ENCODE results near the gene PPP1R8. TPM values are rescaled to one million over a fixed set of nuclear protein-coding genes. Genes with fewer than 3 reads are reported as not detected.
A peak's percentile ranks its signal among the peaks of the same experiment; 100 is the strongest.

The PPP1R8 gene
- total RNA-seq, 1 donor from 2014 or later: 61.7 TPM

DNA sequence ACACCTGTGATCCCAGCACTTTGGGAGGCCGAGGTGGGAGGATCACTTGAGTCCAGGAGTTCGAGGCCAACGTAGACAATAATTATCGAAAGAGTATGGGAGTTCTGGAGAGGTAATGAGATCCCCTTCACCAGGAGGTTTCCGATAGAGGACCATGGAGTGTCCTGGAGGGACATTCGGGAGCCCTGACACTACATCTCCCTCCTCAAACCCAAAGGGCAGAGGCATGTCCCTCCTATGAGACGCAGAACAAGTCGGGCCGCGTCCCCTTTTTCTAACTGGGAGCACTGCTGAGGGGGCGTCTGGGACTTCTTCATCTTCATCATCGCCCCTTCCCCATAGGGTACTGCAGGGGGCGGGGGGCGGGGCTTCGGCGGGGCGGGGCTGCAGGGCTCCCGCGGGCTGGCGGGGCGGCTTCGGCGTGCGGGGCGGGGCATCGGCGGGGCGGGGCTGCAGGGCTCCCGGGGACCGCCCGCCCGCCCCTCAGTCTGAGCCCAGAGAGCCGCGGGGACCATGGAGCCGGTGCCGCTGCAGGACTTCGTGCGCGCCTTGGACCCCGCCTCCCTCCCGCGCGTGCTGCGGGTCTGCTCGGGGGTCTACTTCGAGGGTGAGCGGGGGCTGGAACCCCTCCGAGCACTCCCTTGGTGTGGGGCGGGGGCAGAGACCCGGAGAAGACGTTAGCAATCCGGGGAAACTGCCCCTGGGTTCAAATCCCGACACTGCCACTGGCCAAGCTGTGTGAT, 41.6 kb downstream of the PPP1R8 start, which contains the start of gene THEMIS2:
THEMIS2 (plus strand) TSS at position 486 of the 743 bp plus-strand sequence; CDS start at position 514, 28 bp downstream.
- DNase-seq (ENCODE audit: low read depth): no peak

DNA sequence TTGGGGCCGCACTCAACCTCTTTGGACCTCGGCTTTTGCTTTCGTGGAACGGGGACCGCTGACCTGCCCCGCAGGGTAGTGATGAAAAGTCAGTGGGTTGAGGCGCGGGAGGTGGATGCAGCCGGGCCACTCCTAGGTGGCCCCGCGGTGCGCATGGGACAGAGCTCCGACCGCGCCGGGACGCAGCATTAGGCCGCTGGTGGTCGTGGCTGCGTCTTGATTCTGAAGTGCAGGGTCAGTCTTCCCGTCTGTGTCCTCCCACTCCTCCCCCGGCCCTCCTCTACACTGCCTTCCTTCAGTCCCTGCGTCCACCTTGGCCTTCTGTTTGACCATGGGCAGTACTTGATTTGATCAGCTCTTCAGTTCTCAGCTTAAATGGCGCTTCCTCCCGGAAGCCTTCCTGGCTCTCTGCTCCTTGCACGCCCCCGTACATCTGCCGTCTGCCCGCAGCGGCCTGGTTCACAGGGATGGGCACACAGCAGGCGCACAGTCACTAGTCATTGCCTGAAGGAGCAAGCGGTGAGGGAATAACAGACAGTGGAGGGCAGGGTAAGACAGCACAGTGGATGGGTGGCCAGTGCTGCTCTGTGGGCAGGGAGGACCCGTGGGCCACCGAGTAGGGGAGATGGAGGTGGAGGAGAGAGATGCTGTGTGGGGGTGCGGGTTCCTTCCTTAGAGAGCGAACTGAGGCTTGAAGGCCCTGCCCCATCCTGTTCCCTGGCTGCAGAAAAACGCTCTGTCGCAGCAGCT, 42.4 kb downstream of the PPP1R8 start:
- peak; percentile 34 for DNase-seq (ENCODE audit: low read depth)

DNA sequence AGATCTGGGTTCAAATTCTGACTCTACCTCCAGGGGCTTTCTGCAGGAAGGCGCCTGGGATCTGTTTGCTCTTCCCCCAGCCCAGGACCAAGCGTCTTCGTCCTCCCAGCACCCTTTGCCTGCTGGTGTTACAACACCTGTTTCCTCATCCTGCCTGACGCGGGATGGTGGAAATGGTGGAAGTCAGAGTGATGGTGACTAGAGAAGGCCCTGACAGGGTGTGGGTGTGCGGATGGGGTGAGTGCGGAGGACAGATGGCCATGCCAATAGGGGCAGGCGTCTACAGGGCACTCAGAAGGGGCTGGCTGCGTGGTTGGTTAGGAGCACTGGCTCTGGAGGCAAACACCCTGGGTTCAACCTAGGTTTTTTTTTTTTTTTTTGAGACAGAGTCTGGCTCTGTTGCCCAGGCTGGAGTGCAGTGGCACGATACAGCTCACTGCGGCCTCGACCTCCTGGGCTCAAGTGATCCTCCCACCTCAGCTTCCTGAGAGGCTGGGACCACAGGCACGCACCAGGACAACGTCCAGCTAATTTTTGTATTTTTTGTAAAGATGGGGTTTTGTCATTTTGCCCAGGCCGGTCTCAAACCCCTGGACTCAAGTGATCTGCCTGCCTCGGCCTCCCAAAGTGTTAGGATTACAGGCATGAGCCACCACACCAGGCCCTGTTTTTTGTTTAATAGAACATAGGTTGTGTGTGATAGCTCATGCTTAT, 43.2 kb downstream of the PPP1R8 start:
- DNase-seq (ENCODE audit: low read depth): no peak

DNA sequence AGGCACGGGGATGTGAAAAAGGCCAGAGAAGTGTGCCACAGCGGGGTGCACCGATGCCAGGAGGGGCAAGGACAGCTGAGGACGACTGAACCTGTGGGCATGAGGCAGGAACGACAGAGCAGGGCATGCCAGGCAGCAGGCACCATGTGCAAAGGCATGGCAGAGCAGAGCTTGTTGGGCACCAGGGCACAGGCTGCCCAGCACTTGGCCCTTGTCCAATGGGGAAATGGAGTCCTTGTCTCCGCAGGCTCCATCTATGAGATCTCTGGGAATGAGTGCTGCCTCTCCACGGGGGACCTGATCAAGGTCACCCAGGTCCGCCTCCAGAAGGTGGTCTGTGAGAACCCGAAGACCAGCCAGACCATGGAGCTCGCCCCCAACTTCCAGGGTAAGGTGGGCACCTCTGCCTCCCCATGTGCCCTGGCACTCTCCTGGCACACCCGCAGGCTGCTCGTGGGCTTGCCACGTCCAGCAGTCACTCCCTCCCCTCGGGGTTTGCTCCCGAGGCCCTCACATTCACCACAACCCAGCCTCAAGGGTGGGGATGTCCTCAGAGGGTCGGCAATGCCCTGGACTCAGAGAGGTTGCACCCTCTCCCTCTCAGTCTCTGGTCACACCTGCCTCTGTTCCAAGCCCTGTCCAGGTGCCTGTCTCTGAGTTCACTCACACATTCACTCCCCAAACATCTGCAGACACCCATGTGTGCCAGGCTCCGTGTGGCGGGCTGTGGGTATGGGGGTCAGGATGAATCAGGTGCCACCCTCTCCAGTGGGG, 45.9 kb downstream of the PPP1R8 start:
- no peak for DNase-seq (ENCODE audit: low read depth)

DNA sequence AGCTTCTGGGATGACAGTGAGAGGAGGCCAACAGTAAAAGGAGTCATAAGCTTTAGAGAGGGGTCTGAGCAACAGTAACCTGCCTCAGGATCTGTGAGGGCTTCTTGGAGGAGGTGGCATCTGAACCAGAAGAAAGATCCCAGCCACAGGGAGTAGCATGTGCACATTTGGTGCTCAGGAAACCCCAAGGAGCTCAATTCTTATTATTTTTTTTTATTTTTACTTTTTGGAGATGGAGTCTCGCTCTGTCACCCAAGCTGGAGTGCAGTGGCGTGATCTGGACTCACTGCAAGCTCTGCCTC, 46.5 kb downstream of the PPP1R8 start:
- DNase-seq (ENCODE audit: low read depth): no peak

DNA sequence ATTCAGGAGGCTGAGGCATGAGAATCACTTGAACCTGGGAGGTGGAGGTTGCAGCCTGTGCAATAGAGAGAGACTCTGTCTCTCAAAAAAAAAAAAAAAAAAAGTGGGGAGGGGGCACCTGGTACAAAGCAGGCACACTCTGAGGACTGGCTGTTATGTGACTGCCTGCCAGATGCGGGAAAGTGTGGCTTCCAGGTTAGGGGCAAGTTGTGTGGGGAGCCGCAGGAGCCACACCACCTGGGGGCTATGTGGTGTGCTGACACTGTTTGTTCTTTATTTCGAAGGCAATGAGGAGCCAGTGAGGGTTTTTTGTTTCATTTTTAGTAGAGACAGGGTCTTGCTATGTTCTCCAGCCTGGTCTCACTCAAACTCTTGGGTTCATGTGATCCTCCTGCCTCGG, 47.5 kb downstream of the PPP1R8 start:
- no peak for DNase-seq (ENCODE audit: low read depth)

DNA sequence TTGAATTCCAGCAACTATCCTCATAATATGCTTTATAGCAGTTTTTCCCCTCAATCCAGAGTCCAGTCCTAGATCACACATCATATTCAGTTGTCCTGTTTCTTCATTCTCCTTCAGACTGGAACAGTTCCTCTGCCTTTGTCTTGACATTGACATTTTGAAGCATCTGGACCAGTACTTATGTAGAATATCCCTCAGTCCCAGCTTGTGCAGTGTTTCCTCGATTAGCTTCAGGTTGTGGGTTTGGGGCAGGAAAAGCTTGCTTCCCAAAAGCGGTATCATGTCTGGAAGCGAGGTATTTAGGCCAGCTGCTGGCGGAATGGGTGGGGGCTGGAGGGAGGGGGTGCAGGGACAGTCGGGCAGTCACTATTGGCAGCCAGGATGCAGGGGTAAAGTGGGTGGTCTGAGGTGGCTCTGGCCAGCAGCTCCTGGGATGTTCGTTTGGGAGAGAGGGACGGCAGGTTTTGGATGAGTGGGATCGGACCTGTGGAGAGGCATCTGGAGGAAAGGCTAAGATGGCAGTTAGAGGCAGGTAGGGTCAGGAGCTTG, 48.3 kb downstream of the PPP1R8 start:
- no peak for DNase-seq (ENCODE audit: low read depth)

DNA sequence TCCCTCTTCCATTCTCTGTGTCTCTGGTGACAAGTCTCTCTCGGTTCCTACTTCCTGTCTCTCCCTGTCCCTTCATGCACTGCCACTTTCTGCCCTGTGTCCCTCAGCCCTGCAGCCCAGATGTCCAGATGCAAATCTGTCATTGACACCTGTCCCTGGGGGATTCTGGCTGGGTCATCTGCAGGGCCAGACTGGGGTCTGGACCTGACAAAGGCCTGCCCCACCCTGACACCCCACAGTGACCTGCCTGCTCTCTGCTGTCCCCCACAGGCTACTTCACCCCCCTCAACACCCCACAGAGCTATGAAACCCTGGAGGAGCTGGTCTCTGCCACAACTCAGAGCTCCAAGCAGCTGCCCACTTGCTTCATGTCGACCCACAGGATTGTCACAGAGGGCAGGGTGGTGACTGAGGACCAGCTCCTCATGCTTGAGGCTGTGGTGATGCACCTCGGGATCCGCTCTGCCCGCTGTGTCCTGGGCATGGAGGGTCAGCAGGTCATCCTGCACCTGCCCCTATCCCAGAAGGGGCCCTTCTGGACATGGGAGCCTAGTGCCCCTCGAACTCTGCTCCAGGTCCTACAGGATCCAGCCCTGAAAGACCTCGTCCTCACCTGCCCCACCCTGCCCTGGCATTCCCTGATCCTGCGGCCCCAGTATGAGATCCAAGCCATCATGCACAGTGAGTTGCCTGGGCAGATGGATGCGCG, 48.9 kb downstream of the PPP1R8 start:
- DNase-seq (ENCODE audit: low read depth): no peak

DNA sequence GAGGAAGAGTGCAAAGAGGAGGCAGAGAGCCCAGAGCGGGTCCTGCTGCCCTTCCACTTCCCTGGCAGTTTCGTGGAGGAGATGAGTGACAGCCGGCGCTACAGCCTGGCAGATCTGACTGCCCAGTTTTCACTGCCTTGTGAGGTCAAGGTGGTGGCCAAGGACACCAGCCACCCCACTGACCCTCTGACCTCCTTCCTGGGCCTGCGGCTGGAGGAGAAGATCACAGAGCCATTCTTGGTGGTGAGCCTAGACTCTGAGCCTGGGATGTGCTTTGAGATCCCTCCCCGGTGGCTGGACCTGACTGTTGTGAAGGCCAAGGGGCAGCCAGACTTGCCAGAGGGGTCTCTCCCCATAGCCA, 51.9 kb downstream of the PPP1R8 start:
- DNase-seq (ENCODE audit: low read depth): no peak

DNA sequence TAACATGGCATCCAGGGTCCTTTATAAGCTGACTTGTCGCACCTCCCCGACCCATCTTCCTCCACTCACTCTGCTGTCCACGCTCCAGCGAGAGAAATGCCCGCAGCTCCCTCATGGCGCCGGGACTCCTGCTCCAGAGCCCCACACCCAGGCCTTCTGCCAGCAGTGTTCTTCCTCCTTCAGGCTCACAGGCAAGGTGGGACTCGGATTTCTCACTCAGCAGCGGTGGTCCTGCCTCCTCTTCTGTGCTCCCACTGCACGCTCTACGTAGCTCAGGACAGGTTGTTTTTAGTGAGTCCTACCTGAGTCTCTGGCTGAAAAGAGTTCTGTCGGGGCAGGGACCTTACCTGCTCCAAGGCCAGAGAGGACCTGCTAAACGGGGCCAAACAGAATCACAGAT, 53.0 kb downstream of the PPP1R8 start:
- DNase-seq (ENCODE audit: low read depth): no peak

DNA sequence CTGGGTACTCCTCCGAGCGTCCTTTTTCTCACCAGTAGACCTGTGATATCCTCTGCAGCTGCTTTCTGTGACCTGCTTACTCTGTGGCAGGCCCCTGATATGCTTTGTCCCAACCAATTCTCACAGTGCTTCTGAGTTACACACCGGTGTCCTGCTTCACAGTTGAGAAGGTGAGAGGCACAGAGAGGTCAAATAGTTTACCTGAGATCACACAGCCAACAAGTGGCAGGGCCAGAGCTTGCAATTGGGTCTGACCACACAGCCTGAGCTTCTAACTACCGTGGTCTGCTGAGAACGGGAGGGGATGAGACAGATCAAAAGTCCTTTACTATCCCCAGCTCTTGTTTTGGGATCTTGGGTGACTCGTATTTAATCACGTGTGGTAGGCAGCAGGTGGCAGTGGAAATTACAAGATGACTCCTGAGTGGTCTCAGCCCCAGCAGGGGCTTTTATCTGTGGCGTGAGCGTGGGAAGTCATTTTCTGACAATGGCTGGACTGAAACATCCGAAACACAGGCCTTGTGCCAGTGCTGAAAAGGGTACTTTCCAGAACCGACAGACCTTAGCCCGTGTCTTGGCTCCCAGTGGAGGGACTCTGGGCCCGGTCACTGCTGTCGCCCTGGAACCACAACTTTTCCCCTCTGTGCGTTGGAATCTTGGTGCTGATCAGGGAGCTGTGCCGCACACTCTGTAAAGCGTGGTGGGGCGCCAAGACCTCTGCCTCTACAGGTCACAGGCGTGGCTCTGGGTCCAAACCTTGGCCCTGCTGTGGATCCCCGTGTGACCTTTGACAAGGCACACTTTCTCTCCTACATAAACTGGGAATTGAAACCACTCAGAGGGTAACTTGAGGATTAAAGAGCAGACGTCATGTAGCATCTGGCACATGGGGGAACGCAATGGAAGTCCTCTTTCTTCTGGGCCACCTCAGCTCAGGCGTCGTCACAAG, 53.7 kb downstream of the PPP1R8 start:
- no peak for DNase-seq (ENCODE audit: low read depth)

DNA sequence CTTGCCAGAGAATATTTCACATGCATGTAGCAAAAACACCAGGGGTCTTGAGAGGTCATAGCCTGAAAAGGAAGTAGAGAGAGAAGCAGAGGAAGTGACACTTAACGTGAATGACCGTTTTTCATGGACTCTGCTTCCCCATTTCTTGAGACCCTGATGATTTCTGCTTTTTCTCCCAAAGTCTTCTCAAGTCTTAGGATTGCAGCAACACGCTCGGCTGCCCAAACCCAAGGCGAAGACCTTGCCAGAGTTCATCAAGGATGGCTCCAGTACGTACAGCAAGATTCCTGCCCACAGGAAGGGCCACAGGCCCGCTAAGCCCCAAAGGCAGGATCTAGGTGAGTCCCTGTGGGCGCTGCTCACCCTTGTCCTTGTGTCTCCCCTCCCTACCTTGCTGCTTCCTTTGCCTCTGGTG, 54.5 kb downstream of the PPP1R8 start:
- DNase-seq (ENCODE audit: low read depth): no peak

DNA sequence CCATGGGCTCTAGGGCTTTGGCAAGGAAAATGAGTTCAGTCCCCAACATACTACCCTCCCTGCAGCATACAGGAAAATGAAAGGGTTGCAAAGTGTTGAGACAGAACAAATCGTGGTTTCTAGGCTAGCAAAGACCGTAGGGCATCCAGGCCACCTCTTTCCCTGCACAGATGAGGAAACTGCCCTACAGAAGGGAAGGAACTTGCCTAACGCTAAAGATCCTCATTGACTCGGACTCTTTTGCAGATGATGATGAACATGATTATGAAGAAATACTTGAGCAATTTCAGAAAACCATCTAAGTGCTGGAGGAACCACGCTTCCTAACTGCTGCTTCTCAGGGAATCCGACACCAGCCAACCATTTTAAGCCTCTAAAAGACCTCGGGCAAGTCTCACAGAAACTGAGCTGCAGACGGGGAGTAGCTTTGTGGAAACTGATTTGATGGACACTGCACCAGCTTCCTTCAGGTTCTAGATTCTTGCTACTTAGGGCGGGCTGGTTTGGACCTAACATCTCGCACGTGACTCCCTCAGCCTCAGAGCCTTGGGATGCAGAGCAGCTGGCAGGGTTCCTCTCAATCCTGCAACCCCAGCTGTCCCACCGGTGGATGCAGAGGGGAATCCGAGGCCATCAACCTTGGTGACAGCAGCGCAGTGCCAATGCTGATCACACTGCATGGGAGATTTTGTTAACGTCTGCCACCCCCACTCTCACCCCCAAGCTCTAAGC, 55.2 kb downstream of the PPP1R8 start:
- no peak for DNase-seq (ENCODE audit: low read depth)

DNA sequence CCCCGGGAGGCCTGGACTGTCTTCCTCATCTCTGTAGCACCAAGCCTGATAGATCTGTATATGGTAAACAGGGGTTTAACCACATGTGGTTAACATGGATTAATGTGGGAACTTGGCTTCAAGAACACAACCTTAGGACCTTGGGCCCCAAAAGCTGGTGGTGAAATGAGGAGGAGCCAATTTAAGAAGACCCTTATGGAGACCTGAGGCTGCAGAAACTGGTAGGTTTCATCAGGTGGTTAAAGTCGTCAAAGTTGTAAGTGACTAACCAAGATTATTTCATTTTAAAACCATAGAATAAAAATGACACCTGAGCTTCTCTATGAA, 55.7 kb downstream of the PPP1R8 start:
- no peak for DNase-seq (ENCODE audit: low read depth)

DNA sequence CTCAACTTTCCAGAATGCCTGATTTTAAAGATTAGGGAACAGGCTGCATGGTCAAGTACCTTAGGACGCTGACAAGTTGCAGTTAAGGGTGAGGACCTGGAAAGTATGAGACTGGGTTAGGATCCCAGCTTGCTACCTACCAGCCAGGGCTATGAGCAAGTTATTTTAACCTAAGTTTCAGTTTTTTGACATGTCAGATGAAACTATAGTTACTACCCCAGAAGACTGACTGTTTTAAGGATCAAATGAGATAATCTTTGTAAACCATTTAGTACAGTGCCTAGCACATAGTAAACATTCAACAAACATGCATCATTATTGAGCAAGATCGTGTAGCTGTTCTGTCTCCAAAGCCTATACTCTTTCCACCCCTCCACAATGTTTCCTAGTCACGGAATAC, 56.2 kb downstream of the PPP1R8 start:
- DNase-seq (ENCODE audit: low read depth): no peak

DNA sequence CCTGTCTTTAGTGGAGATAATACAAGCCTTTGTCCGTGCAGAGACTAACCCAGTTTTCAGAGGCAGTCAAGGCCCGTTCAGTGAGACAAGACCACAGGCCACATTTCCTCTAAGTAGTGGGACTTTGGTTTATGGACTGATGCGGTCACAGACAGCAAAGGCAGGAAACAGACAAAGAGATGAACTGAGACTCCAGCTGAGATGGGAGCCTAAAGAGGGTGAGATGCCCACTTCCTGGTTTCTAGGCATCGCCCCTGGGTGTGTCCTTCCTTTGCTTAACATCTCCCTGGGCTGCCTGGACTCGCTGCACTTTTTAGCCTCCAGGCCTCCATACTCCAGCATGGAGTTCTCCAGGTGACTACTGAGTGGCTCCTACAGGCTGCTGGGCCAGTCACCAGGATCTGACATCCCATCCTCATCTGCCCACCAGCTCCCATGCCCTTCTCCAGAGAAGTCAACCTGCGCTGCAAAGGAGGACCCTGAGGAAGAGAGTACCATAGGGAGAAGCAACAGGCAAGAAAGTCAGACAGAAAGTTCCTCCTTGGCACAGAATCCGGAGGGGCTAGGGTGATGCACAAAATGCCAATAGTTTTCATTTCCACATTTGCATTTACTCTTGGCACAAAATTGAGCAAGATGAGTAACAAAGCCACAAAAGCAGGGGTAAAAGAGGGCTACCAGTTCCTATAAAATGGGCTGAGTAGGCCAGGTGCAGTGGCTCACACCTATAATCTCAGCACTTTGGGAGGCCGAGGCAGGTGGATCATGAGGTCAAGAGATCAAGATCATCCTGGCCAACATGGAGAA, 56.8 kb downstream of the PPP1R8 start:
- DNase-seq (ENCODE audit: low read depth): no peak

DNA sequence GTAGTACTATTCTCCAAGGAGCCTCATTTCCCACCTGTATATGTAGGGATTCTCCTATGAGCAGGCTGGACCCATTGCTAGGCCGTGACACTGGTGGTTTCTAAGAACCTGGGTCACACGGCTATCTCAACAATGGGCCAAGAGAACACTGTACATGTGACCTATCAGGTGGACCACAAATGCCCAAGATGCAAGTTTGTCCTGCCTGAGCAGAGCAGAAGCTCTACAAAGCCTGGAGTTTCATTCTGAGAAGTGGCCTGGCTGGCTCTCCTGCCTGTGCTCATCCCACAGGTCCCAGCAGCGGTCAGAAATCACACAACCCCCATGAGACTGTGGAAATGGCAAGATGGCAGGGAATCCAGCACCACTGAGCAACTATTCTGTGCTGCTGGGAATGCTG, 58.9 kb downstream of the PPP1R8 start:
- DNase-seq (ENCODE audit: low read depth): no peak

DNA sequence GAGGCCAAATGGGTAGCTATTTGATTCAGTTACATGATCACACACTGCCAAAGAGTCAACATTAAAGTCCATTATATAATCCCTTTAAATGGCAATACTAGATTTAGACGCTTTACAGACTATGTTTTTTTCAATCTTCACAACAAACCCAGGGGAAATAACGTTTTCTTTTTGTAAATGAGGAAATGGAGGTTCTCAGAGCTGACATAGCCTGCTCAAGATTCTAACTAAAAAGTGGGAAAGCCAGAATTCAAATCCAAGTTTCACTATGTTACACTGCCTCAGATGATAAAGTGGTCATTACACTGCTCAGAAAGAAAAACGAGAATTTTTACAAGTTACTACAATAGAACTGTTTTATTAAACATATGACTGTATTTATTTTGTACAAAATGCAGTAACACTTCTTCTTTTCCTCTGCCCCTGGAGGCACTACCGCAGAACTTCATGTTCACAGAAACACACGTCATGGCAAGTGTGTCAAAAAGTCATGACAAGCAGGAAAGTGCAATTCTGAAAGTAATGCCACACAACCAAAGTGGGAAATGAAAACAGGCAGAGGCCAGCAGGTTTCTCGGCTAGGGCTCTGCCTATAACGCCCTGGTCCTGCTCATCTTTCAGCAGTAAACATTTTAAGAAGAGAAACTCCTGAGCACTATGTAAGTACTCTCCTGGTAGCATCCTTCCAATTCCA, 60.8 kb downstream of the PPP1R8 start:
- no peak for DNase-seq (ENCODE audit: low read depth)

Data from renal cortical epithelial cell (primary cell).